ENCODE measurements around the gene CPE. TPM values are rescaled to one million over a fixed set of nuclear protein-coding genes. Genes with fewer than 3 reads are reported as not detected.

Gene CPE
- total RNA-seq, 2 donors from 2014 or later = 56.8 to 93.6 TPM

DNA sequence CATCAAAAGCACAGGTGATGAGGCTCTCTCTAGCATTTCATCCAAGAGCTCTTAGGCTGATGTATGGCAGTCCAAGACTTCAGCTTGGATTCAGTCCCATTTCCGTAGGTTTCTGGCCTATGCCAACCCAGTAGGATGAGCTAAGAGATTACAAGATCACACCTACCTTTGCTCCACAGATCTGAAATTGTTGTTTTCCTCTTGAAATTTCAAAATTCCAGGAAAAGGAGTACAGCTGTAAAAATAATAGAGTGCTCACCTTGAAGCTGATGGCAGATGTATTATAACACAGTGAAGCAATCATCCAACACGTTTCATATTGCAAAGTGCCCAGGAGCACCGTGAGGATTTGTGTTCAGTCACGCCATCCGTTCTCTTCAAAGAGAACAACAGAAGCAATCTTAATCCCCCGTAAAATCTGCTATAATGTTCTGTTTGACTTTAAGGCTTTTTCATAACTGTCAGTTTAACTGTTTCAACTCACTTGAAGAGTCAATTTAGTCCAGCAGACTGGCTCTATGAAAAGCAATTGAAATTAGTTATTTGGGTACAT, 137.5 kb downstream of the CPE start:
- Histone ChIP-seq H3K4me3 (no peak overlapping the region), H3K9me3 (no peaks in the 10 kb centered on the region), H3K27me3 (no peaks in the 10 kb centered on the region), H3K27ac (no peak overlapping the region), H3K36me3 (no peaks in the 10 kb centered on the region), H3K4me1 (no peaks in the 10 kb centered on the region)
- TF ChIP-seq, protein P1, sequence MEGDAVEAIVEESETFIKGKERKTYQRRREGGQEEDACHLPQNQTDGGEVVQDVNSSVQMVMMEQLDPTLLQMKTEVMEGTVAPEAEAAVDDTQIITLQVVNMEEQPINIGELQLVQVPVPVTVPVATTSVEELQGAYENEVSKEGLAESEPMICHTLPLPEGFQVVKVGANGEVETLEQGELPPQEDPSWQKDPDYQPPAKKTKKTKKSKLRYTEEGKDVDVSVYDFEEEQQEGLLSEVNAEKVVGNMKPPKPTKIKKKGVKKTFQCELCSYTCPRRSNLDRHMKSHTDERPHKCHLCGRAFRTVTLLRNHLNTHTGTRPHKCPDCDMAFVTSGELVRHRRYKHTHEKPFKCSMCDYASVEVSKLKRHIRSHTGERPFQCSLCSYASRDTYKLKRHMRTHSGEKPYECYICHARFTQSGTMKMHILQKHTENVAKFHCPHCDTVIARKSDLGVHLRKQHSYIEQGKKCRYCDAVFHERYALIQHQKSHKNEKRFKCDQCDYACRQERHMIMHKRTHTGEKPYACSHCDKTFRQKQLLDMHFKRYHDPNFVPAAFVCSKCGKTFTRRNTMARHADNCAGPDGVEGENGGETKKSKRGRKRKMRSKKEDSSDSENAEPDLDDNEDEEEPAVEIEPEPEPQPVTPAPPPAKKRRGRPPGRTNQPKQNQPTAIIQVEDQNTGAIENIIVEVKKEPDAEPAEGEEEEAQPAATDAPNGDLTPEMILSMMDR (IDR thresholded peaks at IDR 0.05) = no peak
- DNase-seq (ENCODE audit: low spot score) = no peak

DNA sequence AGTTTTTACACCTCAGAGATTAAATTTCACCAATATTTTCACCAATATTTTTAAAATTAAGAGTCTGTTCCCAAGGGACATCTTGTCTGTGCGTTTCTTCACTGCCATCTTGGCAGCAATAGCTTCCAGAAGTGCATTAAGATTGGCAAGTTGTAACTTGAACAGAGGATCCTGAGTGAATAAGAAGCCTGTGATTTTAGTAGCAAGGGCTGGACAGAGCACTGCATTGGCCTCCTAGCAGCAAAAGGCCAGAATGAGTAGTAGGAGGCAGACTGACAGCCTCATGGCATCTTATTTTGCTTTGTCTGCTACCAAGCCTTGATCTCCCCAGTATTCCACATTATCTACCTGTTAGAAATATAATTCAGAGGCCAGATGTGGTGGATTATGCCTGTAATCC, 138.4 kb downstream of the CPE start:
- no peaks in the 10 kb centered on the region for H3K27me3 ChIP-seq
- H3K4me1 ChIP-seq = no peaks in the 10 kb centered on the region
- H3K4me3 ChIP-seq = no peak overlapping the region
- H3K9me3 ChIP-seq = no peaks in the 10 kb centered on the region
- no peak overlapping the region for H3K27ac ChIP-seq
- DNase-seq (ENCODE audit: low spot score) = no peak
- H3K36me3 ChIP-seq = no peaks in the 10 kb centered on the region
- TF ChIP-seq, protein P1 (IDR thresholded peaks at IDR 0.05) = no peak

DNA sequence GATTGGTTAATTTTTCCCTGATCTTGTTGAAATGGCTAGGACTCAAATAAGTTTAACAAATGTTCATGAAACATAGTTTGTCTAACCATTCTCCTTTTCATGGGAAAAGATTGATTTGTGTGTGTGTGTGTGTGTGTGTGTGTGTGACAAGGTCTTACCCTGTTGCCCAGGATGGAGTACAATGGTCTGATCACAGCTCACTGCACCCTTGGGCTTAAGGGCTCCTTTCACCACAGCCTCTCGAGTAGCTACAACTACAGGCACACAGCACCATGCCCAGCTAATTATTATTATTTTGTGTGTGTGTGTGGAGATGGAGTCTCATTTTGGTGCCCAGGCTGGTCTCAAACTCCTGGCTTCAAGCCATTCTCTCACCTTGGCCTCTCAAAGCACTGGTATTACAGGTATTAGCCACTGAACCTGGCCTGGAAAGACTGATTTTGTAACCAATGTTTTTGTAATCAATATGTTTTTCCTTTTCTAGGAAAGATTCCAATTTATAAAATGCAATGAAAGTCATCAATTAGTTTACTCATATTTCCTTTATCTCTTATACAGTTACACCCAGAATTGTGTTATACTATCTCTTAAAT, 139.3 kb downstream of the CPE start:
- Histone ChIP-seq H3K9me3 (no peaks in the 10 kb centered on the region), H3K4me1 (no peaks in the 10 kb centered on the region), H3K27me3 (no peaks in the 10 kb centered on the region), H3K27ac (no peak overlapping the region), H3K36me3 (no peaks in the 10 kb centered on the region), H3K4me3 (no peak overlapping the region)
- no peak for DNase-seq (ENCODE audit: low spot score)
- TF ChIP-seq, protein P1 (IDR thresholded peaks at IDR 0.05) = no peak

DNA sequence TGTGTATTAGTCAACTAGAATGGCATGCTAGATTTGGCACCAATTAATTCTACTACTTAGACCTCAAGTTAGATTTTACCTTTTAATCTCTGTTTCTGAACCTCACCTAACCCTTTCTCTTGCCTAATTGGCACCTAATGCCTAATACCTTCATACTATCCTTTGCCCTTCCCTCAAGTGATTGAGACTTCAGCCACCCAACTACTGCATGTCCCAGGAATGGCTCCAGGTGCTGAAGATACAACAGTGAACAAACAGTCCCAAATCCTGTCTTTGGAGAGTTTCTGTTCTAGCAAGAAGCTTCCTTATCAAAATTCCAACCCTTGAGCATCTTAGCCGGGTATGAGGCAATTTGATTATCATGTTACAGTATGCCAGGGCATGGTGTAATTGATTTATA, 139.9 kb downstream of the CPE start:
- no peak overlapping the region for H3K27ac ChIP-seq
- no peak for DNase-seq (ENCODE audit: low spot score)
- H3K36me3 ChIP-seq = no peaks in the 10 kb centered on the region
- H3K27me3 ChIP-seq = no peaks in the 10 kb centered on the region
- no peaks in the 10 kb centered on the region for H3K9me3 ChIP-seq
- TF ChIP-seq, protein P1 (IDR thresholded peaks at IDR 0.05) = no peak
- no peaks in the 10 kb centered on the region for H3K4me1 ChIP-seq
- H3K4me3 ChIP-seq = no peak overlapping the region

DNA sequence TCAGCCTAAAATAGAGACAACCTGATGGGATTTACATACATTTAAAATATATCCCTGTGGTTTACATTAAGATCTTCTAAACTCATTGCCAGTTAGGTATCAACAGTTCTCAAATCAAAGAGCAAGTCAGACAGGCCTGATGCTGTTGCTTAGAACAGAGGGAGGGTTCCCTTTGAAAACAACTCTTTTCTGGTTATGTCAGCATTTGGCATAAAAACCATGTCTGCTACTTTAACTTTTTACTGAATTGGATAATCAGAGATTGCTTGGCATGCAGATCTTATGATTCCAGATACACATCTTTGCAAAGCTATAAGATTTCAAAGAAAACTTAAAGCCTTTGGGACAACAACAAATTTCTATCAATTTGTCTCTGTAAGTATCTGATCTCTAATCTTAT, 140.8 kb downstream of the CPE start:
- no peaks in the 10 kb centered on the region for H3K36me3 ChIP-seq
- TF ChIP-seq, protein P1 (IDR thresholded peaks at IDR 0.05) = no peak
- no peak for DNase-seq (ENCODE audit: low spot score)
- no peak overlapping the region for H3K27ac ChIP-seq
- H3K4me3 ChIP-seq = no peak overlapping the region
- no peaks in the 10 kb centered on the region for H3K27me3 ChIP-seq
- H3K4me1 ChIP-seq = no peaks in the 10 kb centered on the region
- H3K9me3 ChIP-seq = no peaks in the 10 kb centered on the region

DNA sequence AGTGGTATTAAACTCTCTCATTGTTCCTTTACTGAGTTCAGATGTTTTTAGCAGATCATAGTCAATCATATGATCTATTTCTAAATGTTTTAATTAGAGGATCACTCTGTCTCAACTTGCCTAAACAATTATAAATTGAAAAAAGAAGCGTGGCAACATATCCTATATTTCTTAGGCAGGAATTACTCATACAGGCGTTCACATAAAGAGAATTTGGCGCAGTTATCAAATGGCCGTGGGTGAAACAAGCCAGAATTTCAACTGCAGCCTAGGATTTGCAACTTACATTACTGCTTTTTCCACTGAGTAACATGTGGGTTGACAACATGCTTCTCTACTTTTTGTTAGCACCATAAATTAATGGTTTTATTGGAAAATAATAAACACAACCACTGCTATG, 141.3 kb downstream of the CPE start:
- Histone ChIP-seq H3K4me3 (no peak overlapping the region), H3K9me3 (no peaks in the 10 kb centered on the region), H3K27me3 (no peaks in the 10 kb centered on the region), H3K27ac (no peak overlapping the region), H3K4me1 (no peaks in the 10 kb centered on the region), H3K36me3 (no peaks in the 10 kb centered on the region)
- no peak for DNase-seq (ENCODE audit: low spot score)
- TF ChIP-seq, protein P1 (IDR thresholded peaks at IDR 0.05) = no peak
